ENCODE measurements around the gene HDDC3. TPM values are rescaled to one million over a fixed set of nuclear protein-coding genes. Genes with fewer than 3 reads are reported as not detected.

Gene HDDC3
- total RNA-seq, 1 experiment from 2014 or later, result 21.6 TPM

GRCh38 chr15:90889313-90889730 is 43.0 kb downstream of the HDDC3 start:
- no peaks in the 10 kb centered on the region for H3K27me3 Mint-ChIP-seq (ENCODE audit: insufficient read depth, unreplicated experiment)
- no peaks in the 10 kb centered on the region for H3K27me3 ChIP-seq (replicated peaks; ENCODE audit: control insufficient read depth, insufficient read depth, low read length)
- no peaks in the 10 kb centered on the region for H3K36me3 Mint-ChIP-seq (ENCODE audit: insufficient read depth, unreplicated experiment)
- H3K27ac Mint-ChIP-seq (ENCODE audit: unreplicated experiment), result no peak overlapping the region
- DNase-seq, result no peak
- H3K4me3 ChIP-seq (ENCODE audit: low read depth, low read length), result no peak overlapping the region
- CTCF ChIA-PET, result interaction anchor here (0.7 kb wide), 1 partner anchor 43 kb away, joined by 3 read pairs; the partner anchor contains the start of gene HDDC3
- H3K36me3 ChIP-seq (ENCODE audit: control insufficient read depth, insufficient read depth, low read length), result no peaks in the 10 kb centered on the region
- H3K4me1 Mint-ChIP-seq (ENCODE audit: low read depth, unreplicated experiment), result no peaks in the 10 kb centered on the region
- no peaks in the 10 kb centered on the region for H3K4me1 ChIP-seq
- intact Hi-C loops (cut with micrococcal nuclease; ENCODE audit: unreplicated experiment), result loop anchor here (5.0 kb wide), 1 partner anchor 597 kb away; no protein-coding TSS in a partner anchor
- no peak overlapping the region for H3K4me3 Mint-ChIP-seq (ENCODE audit: unreplicated experiment)
- BruUV-seq (replicated peaks), result no TSS peak
- no peaks in the 10 kb centered on the region for H3K9me3 ChIP-seq
- POLR2A ChIA-PET, result no interaction called here
- no peak for TF ChIP-seq CTCF (IDR thresholded peaks at IDR 0.05; ENCODE audit: insufficient read depth in 1 of 2, low read depth in 1 of 2, low read length in 1 of 2, severe bottlenecking in 1 of 2, unreplicated experiment in 1 of 2)
- H3K9me3 Mint-ChIP-seq (ENCODE audit: unreplicated experiment), result no peaks in the 10 kb centered on the region

GRCh38 chr15:90887037-90887481 is 45.3 kb downstream of the HDDC3 start:
- Mint-ChIP-seq H3K9me3 (ENCODE audit: unreplicated experiment) (no peaks in the 10 kb centered on the region), H3K27me3 (ENCODE audit: insufficient read depth, unreplicated experiment) (no peaks in the 10 kb centered on the region), H3K36me3 (ENCODE audit: insufficient read depth, unreplicated experiment) (no peaks in the 10 kb centered on the region), H3K4me1 (ENCODE audit: low read depth, unreplicated experiment) (no peaks in the 10 kb centered on the region), H3K27ac (ENCODE audit: unreplicated experiment) (no peak overlapping the region), H3K4me3 (ENCODE audit: unreplicated experiment) (no peak overlapping the region)
- H3K4me3 ChIP-seq (ENCODE audit: low read depth, low read length), result no peak overlapping the region
- TF ChIP-seq CTCF (IDR thresholded peaks at IDR 0.05; ENCODE audit: insufficient read depth in 1 of 2, low read depth in 1 of 2, low read length in 1 of 2, severe bottlenecking in 1 of 2, unreplicated experiment in 1 of 2), result no peak
- ChIA-PET POLR2A (no interaction called here), CTCF (interaction anchor here (0.6 to 2.4 kb wide), 3 partner anchors 90 to 329 kb away, joined by 3 to 22 read pairs (median 3); no protein-coding TSS in a partner anchor)
- no peaks in the 10 kb centered on the region for H3K36me3 ChIP-seq (ENCODE audit: control insufficient read depth, insufficient read depth, low read length)
- intact Hi-C loops (cut with micrococcal nuclease; ENCODE audit: unreplicated experiment), result loop anchor here (5.0 kb wide), 1 partner anchor 595 kb away; no protein-coding TSS in a partner anchor
- H3K4me1 ChIP-seq, result no peaks in the 10 kb centered on the region; the same call in 1 of the 2 replicates
- BruUV-seq (replicated peaks), result no TSS peak
- H3K9me3 ChIP-seq, result no peaks in the 10 kb centered on the region
- no peaks in the 10 kb centered on the region for H3K27me3 ChIP-seq (replicated peaks; ENCODE audit: control insufficient read depth, insufficient read depth, low read length)
- no peak for DNase-seq

GRCh38 chr15:90886291-90886614 is 46.1 kb downstream of the HDDC3 start:
- no peak for DNase-seq
- Histone ChIP-seq H3K36me3 (ENCODE audit: control insufficient read depth, insufficient read depth, low read length) (no peaks in the 10 kb centered on the region), H3K4me1 (no peaks in the 10 kb centered on the region; the same call in 1 of the 2 replicates), H3K4me3 (ENCODE audit: low read depth, low read length) (no peak overlapping the region), H3K9me3 (no peaks in the 10 kb centered on the region), H3K27me3 (replicated peaks; ENCODE audit: control insufficient read depth, insufficient read depth, low read length) (no peaks in the 10 kb centered on the region)
- Mint-ChIP-seq H3K9me3 (ENCODE audit: unreplicated experiment) (no peaks in the 10 kb centered on the region), H3K4me1 (ENCODE audit: low read depth, unreplicated experiment) (no peaks in the 10 kb centered on the region), H3K4me3 (ENCODE audit: unreplicated experiment) (no peak overlapping the region), H3K27me3 (ENCODE audit: insufficient read depth, unreplicated experiment) (no peaks in the 10 kb centered on the region), H3K27ac (ENCODE audit: unreplicated experiment) (no peak overlapping the region), H3K36me3 (ENCODE audit: insufficient read depth, unreplicated experiment) (peaks cover 5% of the 10 kb centered on the region)
- BruUV-seq (replicated peaks), result no TSS peak
- ChIA-PET CTCF (interaction anchor here (0.6 to 2.4 kb wide), 10 partner anchors 18 to 351 kb away, joined by 3 to 22 read pairs (median 3); partner anchors contain the start of gene FURIN), POLR2A (no interaction called here)
- no peak for TF ChIP-seq CTCF (IDR thresholded peaks at IDR 0.05; ENCODE audit: insufficient read depth in 1 of 2, low read depth in 1 of 2, low read length in 1 of 2, severe bottlenecking in 1 of 2, unreplicated experiment in 1 of 2)
- intact Hi-C loops (cut with micrococcal nuclease; ENCODE audit: unreplicated experiment), result loop anchor here (1.0 to 5.0 kb wide), 3 partner anchors 169 to 594 kb away; partner anchors contain the start of gene BLM
